ENCODE data around the gene ZNF670.

Gene ZNF670

DNA sequence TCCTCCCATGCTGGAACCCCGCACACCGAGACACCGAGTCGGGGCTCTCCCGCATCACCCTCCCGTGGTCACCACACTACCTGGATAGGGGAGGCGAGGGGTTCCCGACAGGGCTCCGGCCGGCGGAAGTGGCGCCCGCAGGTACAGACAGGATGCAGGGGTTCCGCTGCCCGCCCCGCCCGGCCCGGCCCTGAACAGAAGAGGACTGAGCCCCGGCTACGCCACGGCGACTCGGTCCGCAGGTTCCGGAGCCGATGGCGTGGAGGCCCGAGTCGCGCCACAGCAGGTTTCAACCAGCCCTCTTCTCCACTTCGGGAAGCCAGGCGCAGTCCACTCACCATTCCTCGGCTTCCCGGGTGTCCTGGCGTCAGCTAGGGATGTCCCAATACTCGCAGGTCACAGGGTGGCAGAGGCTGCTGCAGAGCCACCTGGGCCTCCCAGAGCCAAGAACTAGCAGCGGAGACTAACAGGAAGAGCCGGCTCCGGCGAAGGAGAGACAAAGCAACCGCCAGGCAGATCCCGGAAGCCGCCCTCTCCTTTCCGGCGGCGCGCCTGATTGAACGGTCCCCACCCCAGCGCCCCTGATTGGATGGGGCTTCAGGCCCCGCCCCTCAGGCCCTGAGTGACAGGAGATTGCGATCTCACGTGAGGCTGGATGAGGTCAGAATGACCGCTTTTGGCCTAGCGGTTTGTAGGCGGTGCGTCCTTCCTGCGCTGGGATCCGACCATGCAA, 25.4 kb upstream of the ZNF670 start, which contains the start of gene ZNF669:
ZNF669 (minus strand) TSS at position 498 of the 733 bp plus-strand sequence; CDS start at position 341, 157 bp downstream.
- DNase-seq (ENCODE audit: low read depth in 2 of 2), result peak; percentile 89 to 90

DNA sequence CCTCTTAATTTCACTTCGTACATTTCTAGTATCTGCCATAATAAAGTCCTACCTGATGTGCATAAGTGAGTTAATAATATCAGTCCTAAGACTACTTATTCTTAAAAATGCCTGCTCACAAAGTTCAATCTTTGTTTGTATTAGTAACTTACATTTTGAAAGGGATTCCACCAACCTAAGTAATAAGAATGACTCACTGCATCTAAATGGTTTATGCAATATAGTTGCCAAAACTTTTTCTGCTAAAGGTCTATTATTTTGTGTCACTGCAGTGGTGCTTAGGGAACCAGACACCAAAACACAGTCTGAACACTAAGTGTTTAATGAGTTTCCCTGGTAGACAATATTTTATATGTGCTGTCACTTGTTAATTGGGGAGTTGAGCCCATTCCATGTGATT, 23.8 kb upstream of the ZNF670 start:
- DNase-seq (ENCODE audit: low read depth in 2 of 2), result no peak

DNA sequence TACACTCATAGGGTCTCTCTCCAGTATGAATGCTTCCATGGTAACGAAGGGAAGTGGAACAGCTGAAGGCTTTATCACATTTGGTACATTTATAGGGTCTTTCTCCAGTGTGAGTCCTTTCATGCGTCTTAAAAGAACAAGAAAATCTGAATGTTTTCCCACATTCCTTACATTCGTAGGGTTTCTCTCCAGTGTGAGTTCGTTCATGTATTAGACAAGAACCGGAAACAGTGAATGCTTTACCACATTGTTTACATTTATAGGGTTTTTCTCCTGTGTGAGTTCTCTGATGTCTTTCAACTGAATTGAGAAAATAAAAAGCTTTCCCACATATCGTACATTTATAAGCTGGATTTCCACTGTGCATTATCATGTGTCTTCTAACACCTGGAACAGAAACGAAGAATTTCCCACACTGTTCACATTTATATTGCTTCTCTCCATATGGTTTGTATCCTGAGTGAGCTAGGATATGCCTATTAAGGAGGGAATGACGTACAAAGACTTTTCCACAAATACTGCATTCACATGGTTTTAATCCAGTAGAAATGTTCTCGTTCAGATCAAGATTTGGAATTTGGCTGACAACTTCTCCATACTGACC, 22.2 kb upstream of the ZNF670 start:
- no peak for DNase-seq (ENCODE audit: low read depth in 2 of 2)

DNA sequence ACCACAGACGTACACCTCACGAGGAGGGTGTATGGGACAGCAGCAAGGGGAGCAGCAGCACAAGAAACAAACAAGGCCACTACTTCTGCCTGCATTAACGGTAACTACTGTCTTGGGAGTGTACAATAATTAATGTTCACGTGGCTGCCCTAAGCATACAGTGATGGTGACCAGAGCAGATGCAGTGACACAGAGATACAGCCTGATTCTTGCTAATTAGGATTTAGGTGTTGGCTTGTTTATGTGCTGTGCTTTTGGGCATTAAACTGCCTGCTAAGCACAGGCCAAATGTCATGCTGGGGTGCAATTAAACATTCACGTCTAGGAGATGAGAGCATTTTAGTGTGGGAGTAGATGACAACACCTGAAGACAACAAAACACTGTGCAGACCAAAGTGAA, 18.3 kb upstream of the ZNF670 start:
- DNase-seq (ENCODE audit: low read depth in 2 of 2), result no peak

- no peak for DNase-seq (ENCODE audit: low read depth in 2 of 2)
Measured at GRCh38 chr1:247096544-247096943, 17.9 kb upstream of the ZNF670 start.

DNA sequence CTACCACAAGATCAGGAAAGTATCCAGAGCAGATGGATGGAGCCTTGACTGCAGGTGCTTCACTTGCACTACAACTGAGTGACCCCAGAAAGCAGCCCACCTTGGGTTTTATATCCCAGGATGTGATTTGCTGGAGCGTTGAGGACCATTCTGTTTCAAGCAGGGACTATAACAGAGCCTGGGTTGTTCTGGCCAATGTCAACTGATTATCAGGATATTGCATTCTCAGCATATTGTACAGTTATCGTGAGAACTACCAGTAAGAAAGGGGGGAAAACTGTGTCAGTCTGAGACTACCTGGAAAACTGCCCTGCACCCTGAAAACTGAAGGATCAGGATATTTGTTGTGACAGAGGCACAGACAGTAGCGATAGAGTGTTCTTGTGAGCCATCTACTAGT, 17.5 kb upstream of the ZNF670 start:
- no peak for DNase-seq (ENCODE audit: low read depth in 2 of 2)

DNA sequence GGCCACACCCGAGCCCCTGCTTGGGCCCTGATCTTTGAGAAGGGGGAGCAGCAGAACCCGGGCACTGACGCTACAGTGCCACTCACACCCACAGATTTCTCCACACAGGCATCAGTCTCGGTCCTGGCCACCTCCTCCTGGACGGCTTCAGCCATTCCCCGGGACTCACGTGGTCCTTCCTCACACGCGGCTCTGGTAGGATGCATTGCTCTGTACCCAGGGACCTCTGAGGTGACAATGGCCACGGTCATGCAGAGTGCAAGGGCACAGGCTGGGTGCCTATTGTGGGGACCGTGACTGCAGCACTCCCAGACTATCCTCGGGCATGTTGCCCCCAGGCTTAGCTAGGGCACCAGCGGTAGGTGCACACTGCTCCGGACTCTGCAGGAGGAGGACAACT, 11.8 kb upstream of the ZNF670 start:
- DNase-seq (ENCODE audit: low read depth in 2 of 2), result no peak

GRCh38 chr1:247089616-247090375, 11.2 kb upstream of the ZNF670 start:
- no peak for DNase-seq (ENCODE audit: low read depth in 2 of 2)

DNA sequence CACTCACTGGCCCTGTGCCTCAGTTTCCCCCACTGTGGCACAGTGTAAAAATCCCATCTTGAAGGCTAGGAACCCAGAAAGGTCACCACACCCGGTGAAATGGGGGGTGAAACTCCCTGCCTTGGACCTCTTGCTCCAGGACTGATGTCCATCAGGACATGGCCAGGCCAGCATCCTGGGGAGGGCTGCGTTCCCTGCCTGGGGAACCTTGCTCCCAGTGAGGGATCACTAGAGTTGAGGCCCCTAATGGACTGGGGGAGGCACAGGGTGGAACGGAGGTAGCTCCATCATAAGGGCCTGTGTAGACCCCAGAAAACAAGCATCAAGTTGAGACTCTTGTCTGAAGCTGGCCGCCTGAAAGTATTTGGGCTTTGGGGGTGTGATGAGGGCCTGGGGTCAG, 10.4 kb upstream of the ZNF670 start:
- DNase-seq (ENCODE audit: low read depth in 2 of 2), result no peak

DNA sequence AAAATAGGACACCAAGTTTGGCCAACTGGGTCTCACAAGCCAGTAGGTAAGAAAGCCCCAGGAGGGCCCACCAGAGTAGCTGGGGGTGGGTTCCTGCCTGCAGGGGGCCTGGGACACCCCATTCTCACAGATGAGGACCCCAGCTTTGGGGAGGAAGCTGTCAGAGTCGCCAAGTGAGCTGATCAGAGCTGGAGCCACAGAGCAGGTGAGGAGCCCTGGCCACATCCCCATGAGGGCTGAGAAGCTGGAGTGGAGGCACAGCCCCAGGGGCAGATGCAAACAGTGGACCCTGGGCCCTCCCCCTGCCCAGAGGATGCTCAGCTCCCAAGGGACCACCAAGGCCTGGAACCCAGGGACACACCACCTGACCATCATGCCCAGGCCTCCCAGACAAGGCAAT, 8.6 kb upstream of the ZNF670 start:
- DNase-seq (ENCODE audit: low read depth in 2 of 2), result no peak

DNA sequence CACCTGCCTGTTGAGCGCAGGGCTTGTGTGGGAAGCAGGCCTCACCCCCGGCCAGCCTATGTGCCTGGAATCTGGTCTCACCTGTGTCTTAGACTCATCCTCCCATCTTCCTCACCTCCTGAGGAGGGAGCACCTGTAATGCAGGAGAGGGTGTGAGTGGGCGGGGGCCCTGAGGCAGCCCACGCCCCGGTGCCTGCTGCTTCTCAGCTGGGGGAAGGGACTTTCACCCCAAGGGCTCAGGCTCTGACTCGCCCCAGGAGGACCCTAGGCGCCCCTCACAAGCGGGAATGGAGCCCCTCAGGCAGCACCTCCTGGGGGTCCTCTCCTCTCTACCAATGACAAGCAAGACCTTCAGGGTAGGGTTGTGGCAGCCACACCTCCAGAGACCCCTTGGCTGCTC, 6.7 kb upstream of the ZNF670 start:
- DNase-seq (ENCODE audit: low read depth in 2 of 2), result no peak

GRCh38 chr1:247084771-247085170, 6.2 kb upstream of the ZNF670 start:
- DNase-seq (ENCODE audit: low read depth in 2 of 2), result no peak

- DNase-seq (ENCODE audit: low read depth in 2 of 2), result no peak
Measured at GRCh38 chr1:247079141-247079874, 697 bp upstream of the ZNF670 start.

GRCh38 chr1:247077876-247078257, 744 bp downstream of the ZNF670 start:
- DNase-seq (ENCODE audit: low read depth in 2 of 2), result no peak

DNA sequence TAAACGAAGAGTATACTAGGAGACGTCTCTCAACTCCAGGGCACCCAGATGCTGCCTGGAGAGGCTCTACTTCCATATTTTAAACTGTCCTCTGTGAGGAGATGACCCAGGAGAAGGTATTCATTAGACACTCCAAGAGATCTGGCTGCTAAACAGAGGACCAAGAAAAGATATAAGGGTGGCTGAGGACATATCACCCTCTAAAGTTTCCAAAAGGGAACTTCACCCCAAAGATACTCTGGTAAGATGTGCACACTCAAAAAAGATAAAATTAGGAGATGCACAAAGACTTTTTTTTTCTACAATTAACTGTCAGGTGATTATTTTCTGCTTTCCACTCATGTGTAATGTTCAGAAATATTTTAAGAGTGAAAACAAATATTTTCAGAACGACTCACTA, 1.4 kb downstream of the ZNF670 start:
- DNase-seq (ENCODE audit: low read depth in 2 of 2), result no peak

GRCh38 chr1:247070645-247071044, 8.0 kb downstream of the ZNF670 start:
- no peak for DNase-seq (ENCODE audit: low read depth in 2 of 2)

DNA sequence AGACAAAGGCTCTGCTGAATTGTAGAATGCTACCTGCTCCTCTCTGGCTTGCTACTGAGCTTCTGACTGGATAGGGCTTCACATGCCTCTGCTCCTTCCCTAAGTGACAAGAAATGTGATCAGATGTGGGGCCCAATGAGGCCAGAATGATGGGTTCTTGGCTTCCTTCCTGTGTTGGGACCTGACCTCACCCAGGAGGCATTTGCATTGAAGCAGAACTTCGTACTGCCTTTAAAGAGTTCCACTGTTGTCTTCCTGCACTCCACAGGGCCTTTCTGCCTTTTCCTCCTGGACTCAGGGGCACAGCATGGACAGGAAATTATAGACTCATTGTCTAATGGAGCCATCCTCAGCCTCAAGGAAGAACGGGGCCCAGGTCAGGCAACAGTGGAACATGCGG, 14.3 kb downstream of the ZNF670 start:
- DNase-seq (ENCODE audit: low read depth in 2 of 2), result no peak

DNA sequence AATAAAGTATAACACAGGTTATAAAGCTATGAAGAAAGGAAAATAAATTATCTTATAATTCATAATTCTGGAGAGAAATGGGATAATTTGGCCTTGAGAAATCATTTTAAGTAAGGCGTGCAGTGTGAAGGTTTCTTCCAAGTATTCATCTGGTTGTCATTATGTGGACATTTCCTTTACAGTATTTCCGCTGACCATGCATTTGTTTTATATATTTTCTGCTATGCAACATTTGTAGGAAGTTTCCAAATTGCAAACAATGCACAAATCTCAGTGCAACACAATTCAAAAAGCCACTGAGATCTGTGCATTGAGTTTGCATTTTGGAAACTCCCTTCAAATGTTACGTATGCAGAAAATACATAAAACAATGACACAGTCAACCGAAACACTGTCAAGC, 17.8 kb downstream of the ZNF670 start:
- DNase-seq (ENCODE audit: low read depth in 2 of 2), result no peak

DNA sequence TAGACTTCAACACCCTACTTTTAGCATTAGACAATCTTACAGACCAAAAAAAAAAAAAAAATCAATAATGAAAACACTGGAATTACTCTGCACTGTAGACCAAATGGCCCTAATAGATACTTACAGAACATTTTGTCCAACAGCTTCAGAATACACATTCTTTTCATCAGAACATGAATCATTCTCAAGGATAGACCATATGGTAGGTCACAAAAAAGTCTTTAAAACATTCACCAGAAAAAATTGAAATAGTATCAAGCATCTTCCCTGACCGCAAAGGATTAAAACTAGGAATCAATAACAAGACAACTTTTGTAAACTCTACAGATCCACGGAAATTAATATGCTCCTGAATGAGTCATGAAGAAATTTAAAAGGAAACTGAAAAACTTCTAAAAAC, 22.5 kb downstream of the ZNF670 start:
- no peak for DNase-seq (ENCODE audit: low read depth in 2 of 2)

- no peak for DNase-seq (ENCODE audit: low read depth in 2 of 2)
Measured at GRCh38 chr1:247054992-247055415, 23.6 kb downstream of the ZNF670 start.

DNA sequence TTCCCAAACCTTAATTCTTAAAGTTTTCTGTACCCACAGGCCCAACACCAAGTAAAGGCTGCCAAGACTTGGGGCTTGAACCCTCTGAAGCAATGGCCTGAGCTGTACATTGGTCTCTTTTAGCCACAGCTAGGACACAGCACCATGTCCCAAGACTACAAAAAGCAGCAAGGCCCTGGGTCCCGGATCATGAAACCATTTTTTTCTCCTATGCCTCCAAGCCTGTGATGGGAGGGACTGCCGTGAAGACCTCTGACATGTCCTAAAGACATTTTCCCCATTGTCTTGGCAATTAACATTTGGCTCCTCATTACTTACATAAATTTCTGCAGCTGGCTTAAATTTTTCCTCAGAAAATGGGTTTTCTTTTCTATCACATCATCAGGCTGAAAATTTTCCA, 30.9 kb downstream of the ZNF670 start:
- no peak for DNase-seq (ENCODE audit: low read depth in 2 of 2)

GRCh38 chr1:247047260-247047659, 31.4 kb downstream of the ZNF670 start:
- DNase-seq (ENCODE audit: low read depth in 2 of 2), result no peak

Measured in activated CD4-positive, alpha-beta T cell treated with anti-CD3 and anti-CD28 coated beads for 24 hours (primary cell).